ENCODE results near the gene TTLL11. TPM values are rescaled to one million over a fixed set of nuclear protein-coding genes. Genes with fewer than 3 reads are reported as not detected.
A peak's percentile ranks its signal among the peaks of the same experiment; 100 is the strongest.

The TTLL11 gene
- total RNA-seq, 2 experiments from 2014 or later: 0.56 to 1.4 TPM

GRCh38 chr9:121909111-121909510 lies 184.0 kb downstream of the TTLL11 start:
- TF ChIP-seq CTCF (IDR thresholded peaks at IDR 0.05): no peak
- no peaks in the 10 kb centered on the region for H3K27me3 Mint-ChIP-seq
- POLR2A ChIA-PET: no interaction called here
- ATAC-seq: no peak
- no peak overlapping the region for H3K4me3 Mint-ChIP-seq
- no peak for DNase-seq
- H3K4me1 Mint-ChIP-seq (ENCODE audit: low read depth): no peaks in the 10 kb centered on the region
- CTCF ChIA-PET: no interaction called here
- H3K9me3 Mint-ChIP-seq: no peaks in the 10 kb centered on the region
- intact Hi-C loops (cut with micrococcal nuclease): no loop called here
- no peaks in the 10 kb centered on the region for H3K36me3 Mint-ChIP-seq (ENCODE audit: low read depth)
- H3K27ac Mint-ChIP-seq: no peak overlapping the region

- Mint-ChIP-seq H3K4me1 (ENCODE audit: low read depth) (no peaks in the 10 kb centered on the region), H3K27ac (no peak overlapping the region), H3K4me3 (no peak overlapping the region), H3K36me3 (ENCODE audit: low read depth) (no peaks in the 10 kb centered on the region), H3K9me3 (no peaks in the 10 kb centered on the region), H3K27me3 (no peaks in the 10 kb centered on the region)
- ATAC-seq (no peak), DNase-seq (no peak)
- ChIA-PET CTCF (no interaction called here), POLR2A (no interaction called here)
- intact Hi-C loops (cut with micrococcal nuclease): no loop called here
- no peak for TF ChIP-seq CTCF (IDR thresholded peaks at IDR 0.05)
Observed at GRCh38 chr9:121906074-121906870, 186.8 kb downstream of the TTLL11 start.

- H3K4me3 Mint-ChIP-seq: no peak overlapping the region
- intact Hi-C loops (cut with micrococcal nuclease): no loop called here
- no peak for TF ChIP-seq CTCF (IDR thresholded peaks at IDR 0.05)
- DNase-seq (no peak), ATAC-seq (peak; percentile 47)
- H3K9me3 Mint-ChIP-seq: peaks cover 7% of the 10 kb centered on the region
- H3K36me3 Mint-ChIP-seq (ENCODE audit: low read depth): peaks cover 4% of the 10 kb centered on the region
- no peak overlapping the region for H3K27ac Mint-ChIP-seq
- H3K27me3 Mint-ChIP-seq: no peaks in the 10 kb centered on the region
- POLR2A ChIA-PET: no interaction called here
- CTCF ChIA-PET: no interaction called here
- no peaks in the 10 kb centered on the region for H3K4me1 Mint-ChIP-seq (ENCODE audit: low read depth)
Observed at GRCh38 chr9:121902461-121903135, 190.5 kb downstream of the TTLL11 start.

GRCh38 chr9:121901616-121902015 lies 191.5 kb downstream of the TTLL11 start:
- ChIA-PET POLR2A (no interaction called here), CTCF (no interaction called here)
- H3K27ac Mint-ChIP-seq: no peak overlapping the region
- H3K36me3 Mint-ChIP-seq (ENCODE audit: low read depth): peaks cover 4% of the 10 kb centered on the region
- H3K27me3 Mint-ChIP-seq: no peaks in the 10 kb centered on the region
- ATAC-seq (no peak), DNase-seq (no peak)
- intact Hi-C loops (cut with micrococcal nuclease): no loop called here
- H3K4me3 Mint-ChIP-seq: no peak overlapping the region
- H3K9me3 Mint-ChIP-seq: peaks cover 7% of the 10 kb centered on the region
- no peak for TF ChIP-seq CTCF (IDR thresholded peaks at IDR 0.05)
- H3K4me1 Mint-ChIP-seq (ENCODE audit: low read depth): no peaks in the 10 kb centered on the region

GRCh38 chr9:121900163-121900562 lies 192.9 kb downstream of the TTLL11 start:
- Mint-ChIP-seq H3K4me3 (no peak overlapping the region), H3K4me1 (ENCODE audit: low read depth) (no peaks in the 10 kb centered on the region), H3K9me3 (peaks cover 7% of the 10 kb centered on the region), H3K27ac (no peak overlapping the region), H3K27me3 (no peaks in the 10 kb centered on the region), H3K36me3 (ENCODE audit: low read depth) (peaks cover 4% of the 10 kb centered on the region)
- no peak for TF ChIP-seq CTCF (IDR thresholded peaks at IDR 0.05)
- no peak for DNase-seq
- ChIA-PET POLR2A (no interaction called here), CTCF (no interaction called here)
- intact Hi-C loops (cut with micrococcal nuclease): no loop called here
- ATAC-seq: no peak

Data from activated CD8-positive, alpha-beta T cell treated with anti-CD3 and anti-CD28 coated beads for 36 hours (primary cell).